Cortex of kidney (tissue), 1 donor: Measurements from ENCODE around the gene MYBPH.

Experiments used
- DNase-seq: peaks from one replicate; lab custom pipeline; 2025; lab: John Stamatoyannopoulos, UW

MYBPH gene

DNA sequence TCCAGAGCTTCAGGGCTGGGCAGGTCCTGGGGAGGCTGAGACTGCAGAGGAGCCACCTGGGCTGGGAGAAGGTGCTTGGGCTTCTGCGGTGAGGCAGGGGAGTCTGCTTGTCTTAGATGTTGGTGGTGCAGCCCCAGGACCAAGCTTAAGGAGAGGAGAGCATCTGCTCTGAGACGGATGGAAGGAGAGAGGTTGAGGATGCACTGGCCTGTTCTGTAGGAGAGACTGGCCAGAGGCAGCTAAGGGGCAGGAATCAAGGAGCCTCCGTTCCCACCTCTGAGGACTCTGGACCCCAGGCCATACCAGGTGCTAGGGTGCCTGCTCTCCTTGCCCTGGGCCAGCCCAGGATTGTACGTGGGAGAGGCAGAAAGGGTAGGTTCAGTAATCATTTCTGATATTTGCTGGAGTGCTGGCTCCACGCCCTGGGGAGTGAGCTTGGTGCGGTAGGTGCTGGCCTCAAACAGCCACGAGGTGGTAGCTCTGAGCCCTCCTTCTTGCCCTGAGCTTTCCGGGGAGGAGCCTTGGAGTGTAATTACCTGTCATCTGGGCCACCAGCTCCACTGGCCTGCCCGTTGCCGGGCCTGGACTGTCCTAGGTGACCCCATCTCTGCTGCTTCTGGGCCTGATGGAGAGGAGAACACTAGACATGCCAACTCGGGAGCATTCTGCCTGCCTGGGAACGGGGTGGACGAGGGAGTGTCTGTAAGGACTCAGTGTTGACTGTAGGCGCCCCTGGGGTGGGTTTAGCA, 9.3 kb downstream of the MYBPH start:
- DNase-seq = no peak

GRCh38 chr1:203165800-203166161, 9.8 kb downstream of the MYBPH start:
- DNase-seq = no peak

DNA sequence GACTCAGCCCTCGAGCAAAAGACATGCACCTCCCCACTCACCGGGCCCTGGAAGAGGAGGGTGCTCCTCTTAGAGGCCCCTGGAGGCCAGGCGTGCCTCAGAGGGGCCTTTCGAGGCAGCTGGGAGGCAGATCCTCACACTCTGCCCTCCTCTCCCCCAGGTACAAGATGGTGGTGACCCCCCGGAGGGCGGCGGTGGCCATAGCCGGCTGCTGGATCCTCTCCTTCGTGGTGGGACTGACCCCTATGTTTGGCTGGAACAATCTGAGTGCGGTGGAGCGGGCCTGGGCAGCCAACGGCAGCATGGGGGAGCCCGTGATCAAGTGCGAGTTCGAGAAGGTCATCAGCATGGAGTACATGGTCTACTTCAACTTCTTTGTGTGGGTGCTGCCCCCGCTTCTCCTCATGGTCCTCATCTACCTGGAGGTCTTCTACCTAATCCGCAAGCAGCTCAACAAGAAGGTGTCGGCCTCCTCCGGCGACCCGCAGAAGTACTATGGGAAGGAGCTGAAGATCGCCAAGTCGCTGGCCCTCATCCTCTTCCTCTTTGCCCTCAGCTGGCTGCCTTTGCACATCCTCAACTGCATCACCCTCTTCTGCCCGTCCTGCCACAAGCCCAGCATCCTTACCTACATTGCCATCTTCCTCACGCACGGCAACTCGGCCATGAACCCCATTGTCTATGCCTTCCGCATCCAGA, 10.4 kb downstream of the MYBPH start:
- no peak for DNase-seq

GRCh38 chr1:203163891-203164635, 11.6 kb downstream of the MYBPH start:
- no peak for DNase-seq

DNA sequence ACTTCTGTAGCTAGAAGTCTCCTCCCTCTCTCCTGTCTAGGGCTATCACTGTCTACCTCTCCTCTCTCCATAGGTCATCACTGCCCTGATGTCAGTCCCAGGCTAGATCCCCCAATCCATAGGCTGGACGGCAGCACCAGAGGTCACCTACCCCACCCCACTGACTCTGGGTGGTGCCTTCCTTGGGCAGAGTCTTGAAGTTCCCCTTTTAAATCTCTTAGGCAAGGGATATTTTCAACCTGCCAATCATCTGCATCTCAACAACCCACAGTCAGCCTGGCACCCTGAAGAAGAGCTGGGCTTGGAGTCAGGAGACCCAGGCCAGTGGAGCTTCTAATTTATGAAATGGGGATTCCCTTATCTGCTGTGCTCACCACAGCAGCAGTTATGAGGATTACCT, 13.2 kb downstream of the MYBPH start:
- no peak for DNase-seq

DNA sequence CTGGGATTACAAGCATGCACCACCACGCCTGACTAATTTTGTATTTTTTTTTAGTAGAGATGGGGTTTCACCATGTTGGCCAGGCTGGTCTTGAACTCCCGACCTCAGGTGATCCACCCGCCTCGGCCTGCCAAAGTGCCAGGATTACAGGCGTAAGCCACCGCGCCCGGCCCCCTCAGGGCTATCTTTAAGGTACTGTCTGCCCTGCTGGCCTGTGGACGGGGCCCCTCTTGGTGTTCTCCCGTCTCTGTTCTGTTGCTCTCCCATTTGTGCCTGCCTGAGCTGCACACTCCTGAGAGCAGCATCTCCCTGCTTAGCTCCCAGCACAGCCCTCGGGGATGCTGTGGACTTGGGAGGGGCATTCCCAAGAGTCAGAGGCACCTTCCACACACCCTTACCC, 13.9 kb downstream of the MYBPH start:
- DNase-seq = no peak

- no peak for DNase-seq
Observed at GRCh38 chr1:203161175-203161574, 14.5 kb downstream of the MYBPH start.

GRCh38 chr1:203159844-203160243, 15.8 kb downstream of the MYBPH start:
- no peak for DNase-seq

GRCh38 chr1:203158960-203159665, 16.5 kb downstream of the MYBPH start:
- no peak for DNase-seq

- DNase-seq = no peak
Observed at GRCh38 chr1:203158423-203158822, 17.2 kb downstream of the MYBPH start.

DNA sequence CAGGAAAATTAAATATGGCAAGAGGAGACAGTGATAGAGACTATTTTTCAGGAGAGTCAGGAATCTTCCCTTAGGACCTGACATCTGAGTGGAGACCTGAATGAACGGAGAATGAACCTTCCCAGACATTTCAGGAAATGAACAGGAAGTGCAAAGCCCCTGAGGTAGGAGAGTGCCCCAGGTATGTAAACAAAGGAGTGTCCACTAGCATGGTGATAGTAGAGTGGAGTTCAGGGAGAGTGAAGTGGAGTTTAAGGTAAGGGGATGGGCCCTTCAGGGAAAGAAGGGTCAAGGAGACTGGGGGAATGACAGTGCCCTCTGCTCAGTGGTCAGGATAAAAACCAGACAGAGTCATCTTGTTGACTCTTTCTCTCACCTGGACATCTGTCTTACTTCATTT, 19.3 kb downstream of the MYBPH start:
- no peak for DNase-seq

DNA sequence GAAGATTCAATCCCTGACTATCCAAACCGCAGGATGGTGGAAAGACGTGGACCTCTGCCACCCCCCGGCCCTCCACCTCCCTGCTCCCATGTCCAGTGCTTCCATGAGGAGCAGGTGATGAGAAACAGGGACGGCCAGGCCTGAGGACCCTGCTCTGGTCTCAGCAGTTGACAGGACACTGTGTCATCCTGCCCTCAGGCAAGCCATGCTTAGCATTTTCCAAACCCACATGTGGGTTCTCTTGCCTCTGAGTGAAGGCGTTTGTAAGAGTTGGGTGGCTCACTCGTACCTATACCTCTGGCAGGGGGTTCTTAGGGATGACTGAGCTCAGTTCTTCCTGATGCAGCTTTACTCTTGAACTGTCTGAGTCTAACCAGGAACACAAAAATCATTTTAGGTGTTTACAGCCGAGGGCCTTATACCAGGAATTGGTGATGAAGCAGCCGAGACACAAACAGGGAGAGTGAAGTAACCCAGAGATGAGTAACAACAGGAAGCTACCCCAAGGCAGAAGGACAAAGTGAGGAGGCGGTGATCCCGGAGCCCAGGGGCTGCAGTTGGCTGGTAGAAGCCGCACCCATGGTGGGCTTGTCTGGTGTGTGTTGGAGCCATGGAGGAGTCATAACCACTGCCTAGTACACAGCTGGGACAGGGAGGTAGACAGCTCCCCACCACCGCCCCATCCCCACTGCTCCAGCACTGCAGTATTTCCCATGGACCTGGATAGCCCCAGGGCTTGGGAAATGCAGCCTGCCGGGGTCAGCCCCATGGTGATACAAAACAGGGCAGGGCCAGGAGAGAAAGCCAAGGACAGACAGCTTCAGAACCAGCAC, 21.4 kb downstream of the MYBPH start:
- no peak for DNase-seq

- no peak for DNase-seq
Observed at GRCh38 chr1:203153051-203153988, 22.3 kb downstream of the MYBPH start.

GRCh38 chr1:203152158-203153034, 23.2 kb downstream of the MYBPH start:
- no peak for DNase-seq

- DNase-seq = no peak
Observed at GRCh38 chr1:203151362-203152157, 24.1 kb downstream of the MYBPH start.

- no peak for DNase-seq
Observed at GRCh38 chr1:203150511-203151297, 24.9 kb downstream of the MYBPH start.

- DNase-seq = no peak
Observed at GRCh38 chr1:203149188-203149840, 26.3 kb downstream of the MYBPH start.
